NCI-H69 (cell line): ENCODE measurements around the gene AGXT.
"Not testable (repeated sequence)": the region's sequence is repeated elsewhere in the genome, so short reads cannot be mapped to it uniquely, and the experiment has no call there.

Source experiments
- DNase-seq: peaks from one replicate; lab custom pipeline; 2025; lab: John Stamatoyannopoulos, UW

AGXT gene

DNA sequence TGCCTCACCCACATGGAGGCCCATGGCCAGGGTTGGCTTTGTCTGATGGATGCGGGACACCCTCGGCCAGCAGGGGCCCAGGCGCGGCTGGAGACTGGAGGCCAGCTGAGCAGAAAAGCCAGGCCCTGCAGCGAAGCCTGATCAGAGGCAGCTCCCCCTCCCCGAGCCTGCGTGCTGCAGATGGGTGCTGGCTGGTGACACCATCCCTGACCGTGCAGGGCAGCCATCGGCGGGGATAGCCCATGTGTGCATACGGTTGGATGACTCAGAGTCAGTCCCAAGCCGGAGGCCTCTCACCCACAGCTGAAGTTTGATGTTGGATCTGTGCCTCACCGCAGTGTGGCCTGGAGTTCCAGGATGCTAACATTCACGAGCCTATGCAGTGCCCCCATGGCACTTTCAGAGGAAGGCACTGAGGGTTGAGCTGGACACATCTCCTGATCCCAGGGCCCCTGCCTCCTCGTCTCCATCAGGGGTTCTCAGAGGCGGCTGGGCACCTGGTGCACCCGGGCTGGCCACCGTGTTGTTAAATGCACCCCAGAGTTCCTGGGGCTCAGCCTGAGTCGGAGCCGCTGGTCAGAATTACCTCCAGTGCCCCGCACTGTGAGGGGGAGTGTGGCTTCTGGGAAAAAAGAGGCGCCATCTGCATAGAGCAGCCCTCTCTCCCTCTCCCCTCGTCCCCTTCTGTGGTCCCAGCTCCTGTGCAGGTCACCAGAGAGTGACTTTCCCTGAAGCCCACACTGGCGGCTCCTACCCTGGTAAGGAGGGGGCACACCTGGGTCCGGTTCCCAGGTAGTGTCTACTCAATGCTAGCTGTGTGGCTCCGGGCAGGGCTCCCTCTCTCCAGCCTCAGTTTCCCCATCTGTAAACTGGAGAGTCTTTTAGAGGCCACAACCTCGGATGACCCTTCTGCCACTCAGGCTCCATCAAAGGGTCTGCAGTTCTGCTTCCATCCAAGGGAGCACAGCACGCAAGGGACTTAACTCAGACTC lies 29.2 kb upstream of the AGXT start:
- no peak for DNase-seq

DNA sequence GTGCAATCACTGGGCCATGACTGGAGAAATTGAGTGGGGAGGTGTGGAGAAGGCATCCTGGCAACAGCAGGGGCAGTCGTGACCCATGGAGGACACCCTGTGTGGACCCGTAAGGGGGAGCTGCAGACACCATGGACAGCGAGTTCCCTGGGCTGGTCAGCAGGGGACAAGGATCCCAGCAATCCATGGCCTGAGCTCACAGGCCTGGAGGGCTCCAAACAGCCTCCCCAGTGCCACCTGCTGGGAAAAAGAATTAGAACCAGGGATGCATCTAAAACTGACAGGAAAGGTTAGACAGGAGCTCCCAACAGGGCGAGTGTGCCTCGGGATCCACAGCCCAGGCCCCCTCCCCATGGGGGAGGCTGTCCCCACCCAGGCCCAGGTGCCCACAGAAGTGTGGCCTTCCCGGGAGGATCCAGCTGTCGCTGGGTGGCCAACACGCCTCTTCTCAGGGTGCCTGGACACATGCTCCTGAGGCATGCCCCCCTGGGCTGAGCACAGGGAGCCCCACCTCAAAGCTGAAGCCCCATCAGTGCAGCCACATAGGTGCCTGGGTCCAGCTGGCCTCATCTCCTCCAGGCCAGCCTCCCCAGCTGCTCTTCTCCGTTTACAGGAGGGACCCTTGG lies 28.1 kb upstream of the AGXT start:
- peak; percentile 48 for DNase-seq

DNA sequence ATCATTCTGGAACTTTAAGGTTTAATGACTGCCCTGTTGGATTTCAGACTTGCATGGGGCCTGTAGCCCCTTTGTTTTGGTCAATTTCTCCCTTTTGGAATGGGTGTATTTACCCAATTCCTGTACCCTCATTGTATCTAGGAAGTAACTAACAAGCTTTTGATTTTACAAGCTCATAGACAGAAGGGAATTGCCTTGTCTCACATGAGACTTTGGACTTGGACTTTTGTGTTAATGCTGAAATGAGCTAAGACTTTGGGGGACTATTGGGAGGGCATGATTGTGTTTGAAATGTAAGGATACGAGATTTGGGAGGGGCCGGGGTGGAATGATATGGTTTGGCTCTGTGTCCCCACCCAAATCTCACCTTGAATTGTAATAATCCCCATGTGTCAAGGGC lies 22.3 kb upstream of the AGXT start:
- DNase-seq = not testable (repeated sequence)

DNA sequence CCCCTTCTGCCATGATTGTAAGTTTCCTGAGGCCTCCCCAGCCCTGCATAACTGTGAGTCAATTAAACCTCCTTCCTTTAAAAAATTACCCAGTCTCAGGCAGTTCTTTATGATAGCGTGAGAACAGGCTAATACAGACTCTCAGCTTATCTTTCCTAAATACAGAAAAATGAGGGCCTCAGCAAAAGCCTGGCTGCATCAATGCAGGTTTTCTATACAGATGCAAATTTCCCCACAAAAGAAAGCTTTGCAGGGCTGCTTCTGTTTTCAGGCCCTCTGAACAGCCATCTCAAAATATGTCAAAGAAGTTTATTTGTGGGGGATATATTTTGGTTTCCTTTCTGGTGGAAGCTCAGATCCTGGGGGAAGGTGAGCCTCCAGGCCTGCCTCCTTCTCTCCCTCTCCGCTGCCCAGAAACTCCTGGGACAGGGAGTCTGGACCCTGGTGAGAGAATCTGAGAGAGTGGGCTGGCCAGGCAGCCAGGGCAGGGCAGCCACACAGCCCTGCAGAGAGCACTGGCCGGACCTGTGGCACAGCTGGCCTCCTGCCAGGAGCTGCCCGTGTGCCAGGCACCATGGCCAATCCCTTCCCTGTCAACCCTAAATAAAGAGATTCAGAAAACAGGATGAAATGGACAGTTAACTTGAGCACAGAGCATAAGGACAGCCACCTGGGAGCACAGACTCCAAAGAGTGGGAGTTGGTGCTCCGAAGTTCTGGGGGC lies 21.6 kb upstream of the AGXT start:
- no peak for DNase-seq

DNA sequence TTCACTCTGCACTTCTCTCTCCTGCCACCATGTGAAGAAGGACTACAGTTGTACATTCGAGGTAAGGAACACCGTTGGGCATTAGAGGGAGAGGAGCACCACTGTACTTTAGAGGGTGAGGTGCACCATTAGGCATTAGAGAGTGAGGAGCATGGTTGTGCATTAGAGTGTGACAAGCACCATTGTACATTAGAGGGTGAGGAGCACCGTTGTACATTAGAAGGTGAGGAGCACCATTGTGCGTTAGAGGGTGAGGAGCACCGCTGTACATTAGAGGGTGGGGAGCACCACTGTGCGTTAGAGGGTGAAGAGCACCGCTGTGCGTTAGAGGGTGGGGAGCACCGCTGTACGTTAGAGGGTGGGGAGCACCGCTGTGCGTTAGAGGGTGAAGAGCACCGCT lies 20.8 kb upstream of the AGXT start:
- no peak for DNase-seq

DNA sequence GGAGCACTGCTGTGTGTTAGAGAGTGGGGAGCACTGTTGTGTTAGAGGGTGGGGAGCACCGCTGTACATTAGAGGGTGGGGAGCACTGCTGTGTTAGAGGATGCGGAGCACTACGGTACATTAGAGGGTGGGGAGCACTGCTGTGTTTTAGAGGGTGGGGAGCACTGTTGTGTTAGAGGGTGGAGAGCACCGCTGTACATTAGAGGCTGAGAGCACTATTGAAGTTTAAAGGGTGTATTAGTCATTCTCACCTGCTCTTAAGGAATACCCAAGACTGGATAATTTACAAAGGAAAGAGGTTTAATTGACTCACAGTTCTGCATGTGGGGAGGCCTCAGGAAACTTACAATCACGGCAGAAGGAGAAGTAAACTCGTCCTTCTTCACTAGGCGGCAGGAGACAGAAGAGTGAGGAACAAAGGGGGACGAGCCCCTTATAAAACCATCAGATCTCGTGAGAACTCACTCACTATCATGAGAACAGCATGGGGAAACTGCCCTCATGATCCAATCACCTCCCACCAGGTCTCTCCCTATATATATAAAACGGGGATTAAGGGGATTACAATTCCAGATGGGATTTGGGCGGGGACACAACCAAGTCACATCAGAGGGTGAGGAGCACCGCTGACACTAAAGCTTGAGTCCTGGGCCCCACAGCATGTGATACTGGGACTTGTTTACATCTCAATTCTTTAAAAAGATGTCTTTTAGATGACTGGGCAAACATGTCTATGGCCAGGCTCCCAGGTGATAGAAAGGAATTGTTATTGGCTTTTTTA lies 19.5 kb upstream of the AGXT start:
- no peak for DNase-seq

DNA sequence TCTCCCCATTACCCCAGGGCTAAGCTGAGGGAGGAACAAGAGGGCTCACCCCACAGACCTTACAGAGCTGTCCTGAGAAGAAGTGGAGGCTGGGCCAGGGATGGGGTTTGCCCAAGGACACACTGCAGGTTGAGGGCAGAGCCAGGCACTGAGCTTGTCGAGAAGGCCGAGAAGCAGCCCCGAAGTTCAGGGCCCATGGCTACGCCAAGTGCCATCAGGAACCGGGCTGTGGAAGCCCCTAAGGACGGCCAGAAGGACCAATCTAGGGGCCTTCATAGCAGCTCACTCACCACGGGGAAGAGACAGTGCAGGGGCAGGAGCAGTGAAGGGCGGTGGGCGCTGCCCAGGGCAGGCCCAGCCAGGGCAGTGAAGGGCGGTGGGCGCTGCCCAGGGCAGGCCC lies 18.6 kb upstream of the AGXT start:
- no peak for DNase-seq

DNA sequence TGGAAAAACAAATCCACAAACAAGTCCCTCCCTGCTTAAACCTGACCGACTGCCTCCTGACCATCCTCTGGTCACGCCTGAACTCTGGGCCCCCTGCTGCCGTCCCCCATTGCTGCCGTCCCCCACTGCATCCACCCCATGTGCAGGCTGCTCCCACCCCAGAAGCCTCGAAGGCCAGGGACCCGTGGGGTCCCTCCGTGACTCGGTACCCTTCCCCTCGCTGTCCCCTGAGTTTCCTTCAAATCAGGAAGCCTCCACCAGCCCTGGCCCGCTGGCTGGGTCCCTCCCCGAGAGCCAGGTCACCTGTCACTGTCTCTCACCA lies 17.9 kb upstream of the AGXT start:
- no peak for DNase-seq

DNA sequence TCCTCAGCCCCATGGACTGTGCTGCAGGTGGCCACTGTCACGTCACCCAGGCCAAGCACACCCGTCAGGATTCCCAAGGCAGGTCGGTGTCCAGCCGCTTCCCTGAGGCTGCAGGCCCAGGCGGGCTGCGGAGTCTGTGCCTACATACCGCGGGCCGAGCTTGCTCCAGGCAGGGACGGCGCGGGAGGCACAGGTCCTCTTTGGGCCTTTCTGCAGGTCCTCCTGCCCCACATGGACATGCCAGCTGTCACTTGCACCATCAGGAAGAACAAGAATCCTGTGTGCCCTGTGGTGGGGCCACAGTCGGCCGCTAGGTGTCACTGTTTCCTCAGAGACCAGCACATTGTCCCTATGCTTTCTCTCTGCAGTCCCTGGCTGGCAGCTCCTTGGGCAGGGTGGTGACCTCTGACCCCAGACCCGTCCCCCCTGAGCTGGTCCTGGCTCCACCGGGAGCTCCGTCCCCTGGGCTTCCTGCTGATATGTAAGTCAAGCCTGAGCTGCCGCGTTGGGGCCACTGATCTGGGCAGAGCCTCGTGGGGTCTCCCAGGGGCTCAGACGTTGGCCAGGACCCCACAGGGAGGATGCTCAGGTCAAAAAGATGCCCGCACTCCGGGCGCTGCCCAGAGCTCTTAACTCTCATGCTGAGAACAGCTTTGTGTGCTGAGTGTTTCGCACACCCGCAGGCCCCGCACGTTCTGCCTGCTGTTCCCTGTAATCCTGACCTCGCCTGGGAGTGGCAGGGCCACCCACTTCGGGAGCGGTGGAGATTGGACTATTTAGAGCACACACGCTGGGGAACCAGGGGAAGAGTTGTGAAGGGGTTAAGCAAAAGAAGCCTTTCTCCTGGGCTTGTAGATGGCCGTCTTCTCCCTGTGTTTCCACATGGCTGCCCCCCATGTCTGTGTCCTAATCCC lies 17.3 kb upstream of the AGXT start:
- DNase-seq = peak; percentile 65

DNA sequence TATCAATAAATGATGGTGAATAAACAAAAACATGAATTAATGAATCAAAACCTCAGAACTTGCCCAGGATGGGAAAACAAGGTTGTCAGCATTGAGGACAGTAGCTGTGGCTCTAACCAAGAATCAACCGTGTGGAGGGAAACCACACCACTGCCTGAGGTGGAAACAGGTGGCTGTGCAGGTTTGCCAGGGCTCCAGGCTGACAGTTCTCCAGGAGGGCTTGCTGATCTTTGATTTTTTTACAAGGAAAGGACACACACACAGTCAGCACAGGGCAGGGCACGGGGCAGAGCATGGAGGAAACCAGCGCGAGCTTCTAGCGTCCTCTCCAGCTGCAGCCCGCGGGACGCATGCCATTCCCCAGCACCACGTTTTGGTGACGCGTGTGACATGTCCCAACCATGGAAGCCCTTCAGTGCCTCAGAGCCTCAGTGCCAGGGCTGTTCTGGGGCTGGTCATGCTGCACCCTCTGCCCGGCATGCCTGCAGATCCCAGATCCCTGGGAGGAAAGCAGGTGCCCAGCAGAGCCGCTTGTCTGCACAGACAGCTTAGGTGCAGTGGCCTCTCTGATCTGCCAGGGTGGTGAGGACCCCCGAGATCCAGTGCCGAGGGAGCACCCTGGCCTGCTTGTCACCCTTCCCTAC lies 15.8 kb upstream of the AGXT start:
- DNase-seq = no peak

DNA sequence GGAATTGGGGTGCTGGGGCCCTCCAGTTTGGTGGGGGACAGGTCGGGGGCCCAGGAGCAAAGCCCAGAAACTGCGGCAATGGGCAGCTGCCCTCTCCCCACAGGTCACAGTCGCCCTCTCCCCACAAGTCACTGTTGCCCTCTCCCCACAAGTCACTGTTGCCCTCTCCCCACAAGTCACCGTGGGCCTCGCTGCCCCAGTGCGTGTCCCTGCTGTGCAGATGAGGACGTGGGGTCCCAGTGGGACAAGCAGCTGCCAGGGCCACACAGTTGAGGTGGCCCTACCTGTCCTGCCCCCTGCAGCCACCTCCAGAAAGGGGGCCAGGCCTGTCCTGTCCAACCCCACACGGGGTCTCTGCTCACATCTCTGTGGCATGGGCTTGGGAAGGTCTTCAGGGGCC lies 13.0 kb upstream of the AGXT start:
- no peak for DNase-seq

DNA sequence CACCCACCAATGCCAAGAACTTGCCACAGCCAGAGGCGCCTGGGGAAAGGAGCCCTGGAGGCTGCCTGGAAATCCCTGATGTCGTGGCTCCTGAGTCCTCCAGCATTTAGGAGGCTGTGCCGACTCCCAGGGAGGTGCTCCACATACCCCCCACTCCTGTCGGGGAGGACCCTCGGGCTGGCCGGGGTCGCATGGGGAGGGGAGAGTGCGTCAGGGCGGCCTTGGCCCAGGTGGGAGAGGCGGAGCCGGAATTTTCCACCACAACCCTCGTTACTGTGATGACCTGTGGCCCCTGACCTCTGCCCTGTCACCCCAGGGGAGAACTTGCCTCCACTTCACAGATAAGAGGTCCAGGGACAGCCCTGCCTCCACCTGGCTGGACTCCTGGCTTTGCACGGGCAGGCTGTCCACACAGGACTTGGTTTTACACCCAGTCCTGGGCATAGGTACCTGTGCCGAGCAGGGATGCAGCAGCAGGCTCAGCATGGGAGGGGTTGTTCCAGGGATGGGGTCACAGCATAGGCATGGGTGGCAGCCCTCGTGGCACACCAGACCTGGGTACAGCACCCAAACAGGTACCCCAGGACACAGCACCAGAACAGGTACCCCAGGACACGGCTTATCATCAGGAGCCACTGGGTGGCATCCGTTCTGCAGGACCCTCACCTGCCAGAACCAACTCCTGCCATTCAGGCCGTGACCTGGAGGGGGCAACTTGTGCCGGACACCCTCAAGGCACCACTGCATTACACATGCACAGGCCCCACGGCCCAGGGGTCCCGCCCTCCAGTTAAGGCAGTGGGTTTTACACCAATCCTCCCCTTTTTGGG lies 12.3 kb upstream of the AGXT start:
- DNase-seq = peak; percentile 2

DNA sequence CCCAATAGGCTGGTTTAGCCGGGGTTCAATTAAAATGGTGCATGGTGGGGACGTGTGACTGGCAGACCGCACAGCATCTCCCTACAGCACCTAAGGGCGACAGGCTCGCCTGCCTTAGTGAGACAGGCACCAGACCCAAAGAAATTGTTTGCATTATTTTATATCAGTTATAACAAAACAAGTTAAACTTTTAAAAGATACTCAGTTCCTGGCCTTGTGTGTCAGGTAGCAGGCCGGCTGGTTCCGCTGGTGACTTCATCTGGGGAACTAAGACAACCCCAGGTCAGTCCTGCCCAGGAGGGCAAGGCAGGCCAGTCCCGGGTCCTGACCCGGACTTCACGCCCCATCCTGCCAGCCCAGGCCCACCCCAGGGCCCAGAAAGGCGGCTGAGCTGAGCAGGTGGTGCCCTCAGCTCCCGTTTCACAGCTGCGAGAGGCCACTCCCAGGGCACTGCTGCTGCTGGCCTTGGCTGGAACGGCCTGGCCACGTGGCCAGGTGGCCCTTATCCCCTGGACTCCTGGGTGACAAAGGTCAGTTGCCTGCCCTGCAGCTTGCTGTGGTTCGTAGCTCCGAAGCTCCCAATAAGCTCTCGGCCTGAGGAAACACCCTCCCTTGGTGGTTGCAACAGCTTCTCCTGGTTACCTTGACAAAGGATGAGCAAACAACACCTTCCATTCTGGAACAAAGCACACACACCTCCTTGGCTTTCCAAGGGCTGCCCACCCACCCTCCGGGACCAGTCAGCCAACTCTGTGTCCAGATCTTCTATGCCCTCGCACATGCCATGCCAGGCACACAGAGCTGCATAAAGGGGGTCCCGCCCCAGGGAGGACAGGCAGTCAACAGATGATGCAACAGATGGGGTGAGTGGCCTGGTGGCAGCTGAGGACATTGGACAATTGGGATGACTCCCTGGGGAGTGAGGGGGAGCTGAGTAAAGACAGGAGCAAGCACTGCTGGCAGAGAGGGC lies 11.3 kb upstream of the AGXT start:
- peak; percentile 73 for DNase-seq

DNA sequence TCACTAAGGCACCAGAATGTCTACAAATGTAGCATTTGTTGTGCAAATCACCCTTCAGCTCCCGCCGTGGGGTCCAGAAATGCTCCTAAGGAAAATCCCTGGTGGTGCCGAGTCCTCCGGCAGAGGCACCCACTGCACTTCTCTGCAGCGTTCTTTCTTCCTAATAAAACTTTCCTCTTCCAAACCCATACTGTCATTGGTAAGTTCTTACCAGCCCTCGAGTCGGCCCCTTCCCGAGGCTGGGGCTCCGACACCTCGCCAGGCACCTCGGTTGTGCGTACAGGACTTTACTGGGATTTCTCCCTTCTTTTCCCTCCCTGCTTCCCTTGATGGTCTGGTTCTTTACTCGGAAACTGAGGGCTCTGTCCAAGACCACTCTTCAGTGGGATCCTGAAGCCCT lies 10.3 kb upstream of the AGXT start:
- no peak for DNase-seq

DNA sequence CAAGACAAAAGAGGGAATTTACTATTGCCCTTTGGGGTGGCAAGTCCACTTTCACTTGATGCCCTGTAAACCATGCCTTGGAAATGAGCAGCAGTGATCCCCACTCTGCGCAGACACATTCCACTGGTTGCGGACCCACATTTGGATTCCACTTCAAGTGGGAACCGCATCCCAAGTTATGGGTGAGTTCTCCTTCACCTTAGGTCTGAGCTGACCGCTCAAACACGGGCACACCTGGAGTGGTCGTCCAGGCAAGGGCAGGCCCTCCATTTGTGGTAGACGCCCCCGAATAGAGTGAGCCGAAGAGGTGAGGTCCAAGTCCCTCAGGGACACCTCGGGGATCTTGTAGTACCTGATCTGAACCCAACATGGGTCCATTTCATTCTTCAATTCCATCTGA lies 9.8 kb upstream of the AGXT start:
- DNase-seq = no peak

DNA sequence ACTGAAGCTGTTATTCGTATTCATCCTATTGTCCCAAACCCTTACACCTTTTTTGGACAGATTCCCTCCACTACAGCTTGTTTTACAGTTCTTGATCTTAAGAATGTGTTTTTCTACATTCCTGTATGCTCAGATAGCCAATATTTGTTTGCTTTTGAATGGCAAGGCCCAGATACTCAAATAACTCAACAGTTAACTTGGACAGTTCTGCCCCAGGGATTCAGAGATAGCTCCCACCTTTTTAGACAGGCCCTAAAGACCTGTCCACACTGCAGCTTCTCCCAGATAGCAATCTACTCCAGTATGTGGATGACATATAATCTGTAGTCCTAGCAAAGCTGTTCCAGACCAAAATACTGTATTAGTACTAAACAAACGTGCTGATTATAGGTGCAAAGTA lies 7.1 kb upstream of the AGXT start:
- no peak for DNase-seq

DNA sequence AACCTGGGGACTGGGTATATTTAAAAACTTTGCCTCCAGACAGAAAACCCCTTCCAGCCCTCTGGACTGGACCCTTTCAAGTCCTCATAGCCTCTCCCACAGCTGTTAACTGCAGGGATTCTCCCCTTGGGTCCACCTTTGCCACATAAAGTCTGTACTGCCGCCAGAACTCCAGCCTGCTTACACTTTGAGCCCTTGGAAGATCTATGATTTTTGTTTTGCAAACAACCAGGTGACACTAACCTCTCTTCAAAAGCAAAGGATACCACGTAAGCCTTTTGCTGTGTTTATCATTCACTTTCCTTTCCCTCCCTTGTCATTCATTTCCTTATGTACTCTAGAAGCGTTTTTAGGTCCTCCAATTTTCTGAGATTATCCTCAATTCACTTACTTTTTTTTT lies 4.1 kb upstream of the AGXT start:
- no peak for DNase-seq

DNA sequence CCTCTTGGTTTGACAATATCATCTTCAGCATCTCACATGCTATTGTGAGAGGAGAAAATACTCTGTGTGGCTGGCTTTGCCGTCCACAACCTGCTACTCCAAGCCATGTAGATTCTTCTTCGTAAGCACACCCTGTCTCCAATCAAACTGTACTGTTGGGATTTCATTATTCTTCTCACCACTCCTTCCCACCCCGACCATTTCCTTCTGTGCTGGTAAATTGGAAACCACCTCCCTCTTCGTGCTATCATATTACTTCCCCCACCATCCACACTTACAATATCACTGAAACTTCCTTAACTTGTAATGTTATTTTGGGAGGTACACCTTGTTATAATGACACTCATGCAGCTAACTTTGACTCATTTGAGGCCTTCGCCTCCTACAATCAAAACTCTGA lies 3.2 kb upstream of the AGXT start:
- DNase-seq = no peak
